Measurements from ENCODE around the gene TRIM41.

The TRIM41 gene

GRCh38 chr5:181192337-181193046, 30.6 kb upstream of the TRIM41 start:
- no peak for FAIRE-seq
- DNase-seq (ENCODE audit: insufficient read length, low spot score): no peak

DNA sequence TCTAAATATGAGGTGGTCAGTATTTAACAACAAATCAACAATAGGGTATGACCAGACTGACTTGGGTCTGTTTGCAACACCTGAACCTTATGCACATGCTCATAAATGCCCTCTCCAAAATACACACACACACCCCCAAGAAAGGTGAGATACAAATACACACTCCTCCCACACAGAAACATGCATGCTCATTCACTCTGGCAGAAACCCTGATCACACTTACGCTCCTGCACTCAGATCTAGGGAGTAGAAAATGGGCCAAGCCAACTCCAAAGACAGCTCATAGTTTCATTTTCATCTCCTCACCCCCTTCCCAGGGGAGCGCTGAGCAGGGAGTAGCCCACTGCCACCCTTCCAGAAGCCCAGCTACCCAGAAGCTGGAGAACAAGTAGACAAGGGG, 29.4 kb upstream of the TRIM41 start:
- FAIRE-seq: no peak
- no peak for DNase-seq (ENCODE audit: insufficient read length, low spot score)

DNA sequence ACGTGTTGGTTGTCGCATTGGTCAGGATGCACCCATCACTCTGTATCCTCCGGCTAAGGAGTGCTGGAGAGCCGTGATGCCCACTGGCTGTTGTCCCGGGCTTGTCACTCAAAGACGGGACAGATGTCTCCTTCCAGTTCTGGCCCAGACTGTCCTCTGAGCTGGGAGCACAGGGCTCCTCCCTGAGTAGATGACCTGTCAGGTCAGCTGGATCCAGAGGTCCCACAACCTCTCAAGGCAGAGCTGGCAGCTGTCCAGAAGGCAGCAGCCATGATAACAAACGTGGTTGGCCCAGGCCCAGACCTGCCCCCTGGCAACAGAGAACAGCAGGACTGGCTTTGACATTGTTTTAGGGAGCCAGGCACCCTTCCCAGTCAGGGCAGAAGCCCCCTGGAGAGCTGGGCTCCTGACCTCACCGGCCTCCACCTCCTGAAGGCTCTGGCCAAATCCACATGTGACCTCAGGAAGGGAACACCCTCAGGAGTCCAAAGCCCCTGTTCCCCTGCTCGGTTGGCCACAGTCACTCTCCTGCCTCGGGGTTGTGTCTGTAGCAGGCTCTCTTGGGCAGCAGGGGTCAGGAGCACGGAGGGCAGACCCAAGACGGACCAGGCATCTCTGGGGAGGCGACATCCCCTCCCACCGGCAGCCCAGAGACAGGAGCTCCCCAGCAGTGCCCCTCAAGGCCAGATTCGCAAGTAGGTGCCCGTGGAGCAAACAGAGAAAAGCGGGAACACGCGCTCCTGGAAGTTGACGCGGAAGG, 28.4 kb upstream of the TRIM41 start:
- FAIRE-seq (no peak), DNase-seq (ENCODE audit: insufficient read length, low spot score) (no peak)

GRCh38 chr5:181195249-181195761, 27.8 kb upstream of the TRIM41 start:
- no peak for DNase-seq (ENCODE audit: insufficient read length, low spot score)
- FAIRE-seq: no peak

DNA sequence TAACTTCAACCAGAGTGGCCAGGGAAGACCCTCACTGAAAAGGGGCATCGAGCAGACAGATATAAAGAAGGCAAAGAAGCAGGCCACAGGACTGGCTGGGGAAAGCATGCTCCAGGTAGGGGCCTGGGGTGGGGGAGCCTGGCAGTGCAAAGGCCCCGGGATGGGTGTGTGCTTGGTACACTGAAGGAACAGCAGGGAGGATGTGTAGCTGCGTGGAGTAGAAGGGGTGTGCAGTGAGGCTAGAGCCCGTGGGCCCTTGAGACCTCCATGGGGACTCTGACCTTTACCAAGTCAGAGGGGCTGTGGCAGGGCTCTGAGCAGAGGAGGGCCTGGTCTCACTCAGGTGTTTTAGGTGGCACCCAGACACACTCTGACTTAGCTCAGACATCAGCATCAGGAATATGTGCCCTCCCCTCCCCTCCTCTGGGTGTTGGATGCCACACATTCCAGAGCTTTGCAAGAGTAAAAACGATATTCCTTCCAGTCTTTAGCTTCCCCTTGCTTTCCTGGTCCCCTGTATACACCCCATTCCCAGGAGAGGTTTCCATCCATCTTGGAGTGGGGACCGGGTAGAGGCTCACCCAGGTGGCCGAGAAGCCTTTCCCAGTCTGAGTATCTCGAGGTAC, 25.6 kb upstream of the TRIM41 start:
- DNase-seq (ENCODE audit: insufficient read length, low spot score) (no peak), FAIRE-seq (no peak)

GRCh38 chr5:181198106-181198685, 24.9 kb upstream of the TRIM41 start:
- FAIRE-seq (no peak), DNase-seq (ENCODE audit: insufficient read length, low spot score) (no peak)

GRCh38 chr5:181198905-181199519, 24.1 kb upstream of the TRIM41 start:
- FAIRE-seq (no peak), DNase-seq (ENCODE audit: insufficient read length, low spot score) (no peak)

DNA sequence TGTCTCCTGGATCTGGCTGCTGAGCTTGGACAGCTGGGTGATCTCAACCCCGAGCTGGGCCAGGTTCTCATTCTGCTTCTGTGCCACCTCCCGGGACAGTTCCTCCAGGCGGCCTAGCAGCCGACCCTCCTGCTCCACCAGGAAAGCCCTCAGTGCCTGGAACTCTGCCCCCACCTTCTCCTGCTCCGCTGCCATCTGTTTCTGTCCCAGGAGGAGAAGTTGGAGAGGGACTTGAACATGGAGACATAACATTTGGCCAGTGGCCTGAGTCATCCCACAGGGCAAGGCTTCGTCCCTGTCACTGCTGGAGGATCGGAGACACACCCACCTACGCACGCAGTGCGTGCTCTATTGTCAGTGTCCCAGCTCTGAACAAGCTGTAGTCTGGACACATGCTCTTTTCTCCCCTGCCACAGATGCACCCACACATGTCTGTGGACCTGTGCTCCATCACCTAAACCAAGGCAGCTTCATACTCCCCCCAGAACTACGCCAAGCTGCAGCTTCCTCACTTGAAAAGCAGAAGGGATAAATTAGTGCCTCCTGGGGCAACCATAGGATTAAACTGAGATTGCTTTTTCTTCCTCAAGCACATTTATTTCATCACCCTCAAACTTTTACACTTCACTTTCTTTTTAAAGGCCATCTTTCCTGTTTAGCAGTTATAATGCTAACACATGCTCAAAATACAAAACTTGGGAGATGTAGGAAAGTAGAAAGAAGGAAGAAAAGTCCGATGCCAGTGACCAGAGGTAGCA, 23.0 kb upstream of the TRIM41 start:
- no peak for DNase-seq (ENCODE audit: insufficient read length, low spot score)
- no peak for FAIRE-seq

GRCh38 chr5:181200816-181201215, 22.3 kb upstream of the TRIM41 start:
- no peak for DNase-seq (ENCODE audit: insufficient read length, low spot score)
- FAIRE-seq: no peak

GRCh38 chr5:181203093-181203711, 19.9 kb upstream of the TRIM41 start:
- FAIRE-seq: no peak
- no peak for DNase-seq (ENCODE audit: insufficient read length, low spot score)

DNA sequence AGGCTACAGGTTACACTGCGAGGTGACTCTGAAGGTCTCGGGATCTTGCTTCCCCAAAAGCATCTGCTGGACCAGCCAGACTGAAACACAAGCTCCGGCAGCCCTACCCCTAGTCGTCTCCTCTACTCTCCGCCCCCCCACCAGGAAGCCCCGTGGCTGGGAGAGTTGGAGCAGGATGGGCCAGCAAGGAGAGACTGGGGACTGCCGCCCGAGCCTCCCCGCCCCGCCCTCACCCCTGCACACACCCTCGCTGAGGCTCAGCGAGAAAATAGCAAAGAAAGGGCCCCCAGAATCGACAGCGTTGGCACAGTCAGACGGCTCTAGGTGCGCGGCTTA, 19.3 kb upstream of the TRIM41 start:
- DNase-seq (ENCODE audit: insufficient read length, low spot score): no peak
- no peak for FAIRE-seq

DNA sequence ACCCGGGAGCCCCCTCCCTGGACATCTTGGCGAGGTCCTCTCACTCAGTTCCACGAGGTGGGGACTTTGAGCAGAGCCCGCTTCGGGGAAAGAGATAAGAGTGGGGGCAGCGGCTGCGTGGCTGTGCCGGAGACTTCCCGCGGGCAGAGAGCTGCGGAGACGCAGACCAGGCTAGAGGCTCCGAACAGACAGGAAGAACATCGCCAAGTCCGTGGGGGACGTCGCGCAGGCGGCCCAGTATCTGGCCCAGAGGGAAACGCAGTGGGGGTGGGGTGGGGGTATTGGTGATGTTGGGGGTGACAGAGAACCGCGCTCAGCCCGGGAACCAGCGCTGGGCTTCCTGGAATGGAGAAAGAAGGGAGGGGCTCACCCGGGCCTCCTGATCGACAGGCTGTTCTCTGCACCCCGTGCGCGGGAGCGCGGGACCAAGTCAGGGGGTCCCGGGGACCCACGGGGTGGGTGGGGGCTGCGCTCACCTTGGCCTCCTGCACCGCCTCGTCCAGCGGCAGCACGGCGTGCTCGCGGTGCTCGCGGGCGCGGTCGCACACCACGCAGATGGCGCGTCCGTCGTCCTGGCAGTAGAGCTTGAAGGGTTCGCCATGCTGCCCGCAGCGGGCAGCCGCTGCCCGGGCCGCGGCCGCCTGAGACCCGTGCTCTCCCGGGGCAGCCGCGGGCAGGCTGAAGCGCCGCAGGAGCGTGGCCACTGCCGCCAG, 18.8 kb upstream of the TRIM41 start:
- no peak for FAIRE-seq
- DNase-seq (ENCODE audit: insufficient read length, low spot score): no peak

DNA sequence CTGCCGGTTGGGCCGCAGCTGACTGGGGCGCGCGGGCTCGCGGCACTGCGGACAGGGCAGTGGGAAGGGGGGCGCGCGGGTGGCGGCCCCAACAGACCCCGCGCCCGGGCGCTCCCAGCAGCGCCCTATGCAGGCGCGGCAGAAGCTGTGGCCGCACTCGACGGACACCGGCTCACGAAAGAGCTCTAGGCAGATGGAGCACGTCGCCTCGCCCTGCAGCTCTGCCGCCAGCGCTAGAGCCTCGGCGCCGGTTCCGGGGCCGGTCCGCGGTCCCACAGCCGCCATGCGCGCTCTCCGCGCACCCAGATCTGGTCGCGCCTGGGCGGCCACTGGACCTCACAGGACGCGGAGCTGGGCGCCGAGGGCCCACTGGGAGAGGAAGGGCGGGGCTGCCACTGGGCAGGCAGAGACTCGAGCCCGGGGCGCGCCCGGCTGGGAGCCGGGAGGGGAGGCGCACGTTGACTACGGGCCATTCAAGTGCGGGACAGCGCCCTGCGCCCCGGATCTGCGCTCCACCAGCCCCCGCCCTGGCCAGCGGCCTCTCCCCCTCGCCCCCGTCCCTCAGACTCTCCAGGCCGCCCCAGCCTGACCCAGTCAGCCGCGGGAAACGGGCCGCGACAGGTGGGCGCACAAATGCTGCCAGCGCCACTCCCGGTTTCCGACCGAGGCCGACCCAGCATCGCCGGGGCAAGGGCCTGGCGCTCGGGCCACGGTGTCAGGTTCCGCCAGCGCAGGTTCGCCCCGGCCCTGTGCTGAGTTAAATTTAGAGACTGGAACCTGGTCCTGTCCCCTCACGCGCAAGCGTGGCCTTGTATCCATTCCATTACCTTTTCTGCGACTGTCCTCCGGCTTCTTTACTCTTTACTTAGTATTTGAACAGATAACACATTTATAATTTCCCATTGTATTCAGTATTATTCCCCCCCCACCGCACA, 18.0 kb upstream of the TRIM41 start, which contains the start of gene TRIM7:
Gene TRIM7, minus strand, starts transcription at position 371 of the 935 bp plus-strand sequence. Its CDS starts 86 bp downstream, at position 285.
- no peak for FAIRE-seq
- DNase-seq (ENCODE audit: insufficient read length, low spot score): no peak

- DNase-seq (ENCODE audit: insufficient read length, low spot score): no peak
- no peak for FAIRE-seq
Observed at GRCh38 chr5:181205761-181206649, 17.1 kb upstream of the TRIM41 start.

GRCh38 chr5:181207214-181207959, 15.7 kb upstream of the TRIM41 start:
- no peak for DNase-seq (ENCODE audit: insufficient read length, low spot score)
- no peak for FAIRE-seq

GRCh38 chr5:181207960-181208253, 15.2 kb upstream of the TRIM41 start:
- FAIRE-seq (no peak), DNase-seq (ENCODE audit: insufficient read length, low spot score) (no peak)
